HG03135 (cell line): Measurements from ENCODE around the gene NXNL2.

Experiments
- ATAC-seq: cut with Tn5 transposase; IDR thresholded peaks from one replicate; pipeline ENCODE4 v1.9.1; 2021; ENCODE audit warnings: mild to moderate bottlenecking, moderate library complexity; ENCODE audit not compliant: unreplicated experiment

NXNL2 gene

DNA sequence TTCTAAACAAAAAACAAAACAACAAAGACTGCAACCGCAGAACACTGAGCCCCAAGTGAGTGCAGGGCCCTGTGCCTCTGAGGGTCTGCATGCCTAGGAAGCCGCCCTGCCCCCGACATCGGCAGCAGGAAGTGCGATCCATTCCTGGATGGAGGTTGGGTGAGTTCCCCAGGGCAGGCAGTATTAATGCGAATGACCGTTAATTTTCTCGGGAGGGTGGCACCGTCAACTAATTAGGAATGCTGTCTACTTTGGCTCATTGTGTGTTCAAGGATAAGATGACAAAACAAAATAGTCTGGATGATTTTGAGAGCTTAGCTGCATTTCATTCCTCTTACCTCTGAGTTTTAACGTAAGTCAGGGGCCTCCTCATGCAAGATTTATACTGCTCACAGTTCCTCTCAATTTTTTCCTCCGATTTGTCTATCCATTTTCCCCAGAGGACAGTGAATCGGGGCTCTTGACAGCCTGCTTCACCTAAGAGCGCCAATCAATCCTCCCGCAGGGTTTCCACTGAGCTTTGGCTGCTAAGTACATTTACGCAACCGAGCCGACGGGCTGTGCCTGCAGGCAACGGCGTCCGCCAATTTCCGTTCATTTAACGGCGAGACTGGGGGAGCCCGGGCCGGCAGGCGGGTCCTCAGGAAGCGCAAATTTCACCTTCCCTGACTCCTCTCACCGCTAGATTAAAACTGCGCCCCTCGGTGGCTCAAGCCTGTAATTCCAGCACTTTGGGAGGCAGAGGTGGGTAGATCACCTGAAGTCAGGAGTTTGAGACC lies 2.9 kb upstream of the NXNL2 start:
- no peak for ATAC-seq

DNA sequence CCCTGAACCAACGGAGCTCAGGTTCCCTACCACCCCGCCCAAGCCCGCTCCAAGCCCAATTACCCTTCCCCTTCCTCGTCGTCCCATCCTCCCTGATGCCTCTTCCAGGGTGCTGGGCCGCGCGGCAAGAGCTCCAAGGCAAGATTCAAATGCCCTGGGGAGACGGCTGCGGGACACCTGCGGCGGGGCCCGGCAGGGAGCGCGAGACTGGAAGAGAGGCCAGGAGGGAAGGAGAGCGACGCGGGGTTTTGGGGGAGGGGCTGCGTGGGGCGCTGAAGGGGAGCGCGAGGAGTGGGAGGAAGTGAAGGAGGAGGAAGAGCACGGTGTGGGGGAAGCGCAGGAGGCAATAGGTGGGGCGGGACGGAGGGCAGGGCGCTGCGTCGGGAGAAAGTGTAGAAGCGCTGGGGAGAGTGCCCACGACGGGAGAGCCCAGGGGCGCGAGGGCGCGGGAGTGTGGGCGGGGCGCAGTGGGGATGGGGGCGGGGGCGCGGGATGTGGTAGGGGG lies 975 bp upstream of the NXNL2 start:
- ATAC-seq: no peak

DNA sequence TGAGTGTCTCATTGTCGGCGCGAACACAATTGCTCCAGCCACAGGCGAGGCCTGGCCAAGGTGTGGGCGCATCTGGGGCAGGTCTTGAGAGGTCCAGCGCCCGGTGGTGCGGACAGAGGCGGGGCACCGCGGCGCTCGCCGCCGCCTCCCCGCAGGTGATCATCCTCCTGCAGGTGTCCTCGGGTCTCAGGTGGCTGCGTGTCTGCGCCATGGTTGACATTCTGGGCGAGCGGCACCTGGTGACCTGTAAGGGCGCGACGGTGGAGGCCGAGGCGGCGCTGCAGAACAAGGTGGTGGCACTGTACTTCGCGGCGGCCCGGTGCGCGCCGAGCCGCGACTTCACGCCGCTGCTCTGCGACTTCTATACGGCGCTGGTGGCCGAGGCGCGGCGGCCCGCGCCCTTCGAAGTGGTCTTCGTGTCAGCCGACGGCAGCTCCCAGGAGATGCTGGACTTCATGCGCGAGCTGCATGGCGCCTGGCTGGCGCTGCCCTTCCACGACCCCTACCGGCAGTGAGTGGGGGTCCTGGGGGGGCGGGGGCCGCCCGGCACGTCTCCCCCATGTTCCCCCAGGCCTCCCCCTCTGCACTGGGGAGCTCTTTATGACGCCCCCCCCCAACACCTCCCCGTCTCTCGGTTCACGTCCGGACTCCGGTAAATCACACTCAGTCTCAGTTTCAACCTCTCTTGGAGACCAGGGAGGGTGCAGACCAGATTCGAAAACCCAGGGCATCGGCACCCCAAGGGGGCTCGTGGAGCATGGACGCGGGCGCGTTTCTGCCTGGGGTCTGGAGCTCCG lies 446 bp downstream of the NXNL2 start:
- ATAC-seq: no peak

DNA sequence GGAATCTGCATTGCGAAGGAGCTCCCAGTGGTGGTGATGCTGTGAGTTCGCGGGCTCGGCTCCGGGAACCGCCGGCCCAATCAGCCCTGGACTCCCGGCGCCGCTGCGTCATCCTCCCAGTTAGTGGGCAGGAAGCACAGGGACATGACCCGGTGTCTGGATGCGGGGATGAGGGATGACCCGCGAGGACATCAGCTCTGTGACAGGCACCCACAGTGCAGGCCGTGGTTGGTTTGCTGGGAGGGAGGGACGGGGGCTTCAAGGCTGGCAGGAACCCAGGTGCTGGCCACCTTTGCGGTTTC lies 996 bp downstream of the NXNL2 start:
- no peak for ATAC-seq

DNA sequence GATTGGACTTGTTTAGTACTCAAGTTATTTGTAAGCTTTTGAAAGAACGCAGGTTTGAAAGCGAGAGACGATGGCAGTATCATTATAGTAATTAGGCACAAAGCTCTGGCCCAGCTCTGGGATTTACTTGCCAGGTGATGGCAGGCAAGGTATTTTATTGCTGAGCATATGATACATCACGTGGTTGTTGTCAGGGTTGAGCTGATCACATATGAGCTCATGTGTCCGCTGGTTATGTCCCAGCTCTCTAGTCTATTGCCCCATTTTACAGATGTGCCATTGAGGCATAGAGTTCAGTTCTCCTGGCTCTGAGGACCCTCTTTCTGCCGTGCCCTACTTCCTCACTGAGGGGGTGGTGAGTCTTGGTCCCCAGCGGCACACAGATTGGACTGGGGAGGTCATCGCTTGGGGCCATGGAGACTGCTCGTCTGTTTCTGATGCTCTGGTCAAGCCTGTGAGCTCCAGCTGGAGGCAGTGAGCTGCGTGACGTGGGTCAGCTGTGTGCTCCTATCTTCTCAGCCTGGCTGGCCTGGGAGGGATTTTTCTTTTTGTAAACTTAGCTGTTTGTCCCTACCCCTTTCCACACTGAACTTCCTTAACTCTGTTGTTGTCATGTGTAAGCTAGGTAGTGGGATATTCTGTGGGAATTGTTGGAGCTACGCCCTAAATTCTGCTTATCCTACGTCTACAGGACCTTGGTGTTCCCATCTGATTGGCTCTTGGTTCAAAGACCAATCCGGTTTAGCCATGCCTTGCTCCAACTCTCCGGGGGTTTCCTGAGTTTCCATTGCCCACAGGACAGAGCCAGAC lies 2.2 kb downstream of the NXNL2 start:
- ATAC-seq: no peak

DNA sequence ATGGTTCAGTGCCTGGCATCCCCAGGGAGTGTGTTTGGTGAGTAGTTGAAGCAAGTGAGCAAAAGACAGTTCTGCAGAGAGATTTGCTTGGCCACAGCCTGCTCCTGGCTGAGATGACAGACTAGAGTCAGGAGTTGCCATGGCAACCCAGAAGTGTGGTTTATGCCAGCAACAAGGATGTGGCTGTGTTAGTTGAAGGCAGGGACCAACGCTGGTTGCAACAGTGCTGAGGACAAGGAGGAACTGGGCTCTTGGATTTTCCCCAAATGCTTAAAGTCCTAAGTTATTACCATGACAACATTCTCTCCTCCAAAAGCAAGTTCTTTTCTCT lies 2.7 kb downstream of the NXNL2 start:
- no peak for ATAC-seq

DNA sequence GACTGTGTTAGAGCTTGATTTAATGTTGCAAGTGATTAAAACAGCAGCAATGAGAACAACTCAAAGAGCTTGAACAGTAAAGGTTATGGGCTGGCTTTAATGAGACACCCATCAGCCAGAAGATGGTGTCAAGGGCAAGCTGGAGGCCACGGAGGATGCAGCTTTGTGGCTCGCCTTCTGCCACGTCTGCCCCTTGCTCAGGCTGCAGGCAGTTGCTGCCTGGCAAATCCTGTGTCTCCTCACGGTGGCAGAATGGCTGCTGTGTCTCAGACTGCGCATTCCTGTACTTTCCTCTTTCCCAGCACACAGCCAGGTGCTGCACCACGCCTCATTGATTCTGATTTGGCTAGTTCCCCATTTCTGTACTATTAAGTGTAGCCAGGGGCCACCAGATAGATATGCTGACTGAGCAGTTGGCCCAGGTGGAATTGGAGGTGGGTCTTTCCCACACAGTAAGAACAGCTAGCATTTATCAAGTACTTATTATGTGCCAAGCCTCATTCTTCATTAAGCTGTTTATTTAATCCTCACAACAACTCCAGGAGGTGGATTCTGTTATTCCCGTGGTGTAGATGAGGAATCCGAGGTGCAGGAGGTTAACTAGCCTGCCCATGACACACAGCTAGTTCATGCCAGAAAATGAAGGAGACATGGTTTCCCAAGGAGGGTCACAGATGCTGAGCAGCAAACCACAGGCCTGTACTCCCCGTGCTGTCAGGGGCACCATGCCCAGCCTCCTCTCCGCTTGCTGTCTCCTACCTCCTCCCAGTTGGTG lies 3.5 kb downstream of the NXNL2 start:
- no peak for ATAC-seq

DNA sequence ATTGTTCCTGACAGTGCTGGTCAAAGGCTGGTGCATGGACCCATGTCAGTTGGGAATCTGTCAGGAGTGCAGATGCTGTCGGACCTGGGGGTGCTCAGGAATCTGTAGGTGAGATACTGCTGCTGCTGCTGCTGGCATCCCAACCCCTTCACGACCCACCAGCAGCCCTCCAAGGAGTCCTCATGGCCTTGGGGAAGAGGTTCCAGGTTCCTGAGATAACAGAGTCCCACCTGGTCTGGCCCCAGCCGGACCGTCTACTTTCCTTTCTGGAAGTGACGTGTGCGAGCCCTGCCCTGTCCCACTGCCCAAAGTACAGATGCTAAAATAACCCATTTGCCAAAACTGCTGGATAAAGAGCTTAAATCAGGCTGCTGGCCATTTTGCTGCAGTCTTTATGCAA lies 4.3 kb downstream of the NXNL2 start:
- no peak for ATAC-seq

DNA sequence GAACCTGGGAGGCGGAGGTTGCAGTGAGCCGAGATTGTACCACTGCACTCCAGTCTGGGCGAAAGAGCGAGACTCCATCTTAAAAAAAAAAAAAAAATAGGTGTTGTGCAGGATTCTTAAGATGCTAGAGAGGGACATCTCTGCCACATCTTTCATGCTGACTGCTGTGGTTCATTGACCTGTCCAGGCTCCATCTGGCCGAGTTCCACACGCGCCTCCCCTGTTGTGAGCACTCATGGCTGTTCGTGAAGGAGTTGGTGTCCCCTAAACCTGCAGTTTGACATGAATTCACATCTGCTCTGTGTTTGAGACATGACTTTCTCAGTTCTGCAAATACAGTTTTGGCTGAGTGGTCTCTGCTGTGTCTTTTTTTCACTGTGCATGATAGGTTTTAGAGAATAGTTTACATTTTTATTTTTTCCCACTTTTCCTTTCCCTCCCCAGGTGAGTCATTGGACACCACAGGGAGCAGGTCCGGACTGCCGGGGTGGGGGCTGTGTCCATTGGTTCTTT lies 5.3 kb downstream of the NXNL2 start:
- no peak for ATAC-seq

DNA sequence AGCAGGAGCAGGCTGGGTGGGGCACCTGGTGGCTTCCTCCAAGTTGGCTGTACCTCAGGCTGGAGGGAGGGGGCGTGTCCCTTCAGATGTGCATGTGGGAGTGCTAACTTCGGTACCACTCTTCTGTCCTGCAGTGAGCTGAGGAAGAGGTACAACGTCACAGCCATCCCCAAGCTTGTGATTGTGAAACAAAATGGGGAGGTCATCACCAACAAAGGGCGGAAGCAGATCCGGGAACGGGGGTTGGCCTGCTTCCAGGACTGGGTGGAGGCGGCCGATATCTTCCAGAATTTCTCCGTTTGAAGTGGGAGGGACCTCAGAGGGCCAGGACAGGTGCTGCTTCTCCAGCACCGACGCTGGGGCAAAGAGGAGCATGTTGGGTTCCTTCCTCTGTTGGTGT lies 9.3 kb downstream of the NXNL2 start:
- ATAC-seq: no peak

DNA sequence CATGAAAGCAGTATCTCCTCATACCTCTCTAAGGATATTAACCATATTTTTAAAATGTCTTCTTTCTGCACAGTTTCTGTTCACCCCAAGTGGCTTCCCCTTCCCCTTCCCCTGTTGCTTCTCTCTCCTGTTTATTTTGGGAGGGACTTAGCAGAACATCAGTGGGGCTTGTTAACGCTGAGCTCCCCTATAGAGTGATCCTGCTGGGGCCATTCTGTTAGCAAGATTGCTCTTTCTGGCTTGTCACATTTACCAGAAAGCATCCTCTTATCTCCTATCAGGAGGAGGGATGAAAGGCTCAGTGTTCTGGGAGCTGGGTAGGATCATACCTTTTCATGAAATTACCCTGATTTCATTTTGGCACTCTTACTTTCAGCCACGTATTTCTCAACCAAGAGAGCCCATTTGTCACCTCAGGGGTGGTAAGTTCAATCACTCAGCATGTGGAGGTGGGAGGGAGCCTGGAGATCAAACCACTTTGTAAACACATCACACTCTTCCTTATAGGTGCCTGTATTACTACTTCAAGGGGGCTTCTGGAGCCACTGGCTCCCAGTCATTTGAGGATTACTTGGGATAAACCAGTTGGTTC lies 16.7 kb downstream of the NXNL2 start:
- ATAC-seq: no peak

DNA sequence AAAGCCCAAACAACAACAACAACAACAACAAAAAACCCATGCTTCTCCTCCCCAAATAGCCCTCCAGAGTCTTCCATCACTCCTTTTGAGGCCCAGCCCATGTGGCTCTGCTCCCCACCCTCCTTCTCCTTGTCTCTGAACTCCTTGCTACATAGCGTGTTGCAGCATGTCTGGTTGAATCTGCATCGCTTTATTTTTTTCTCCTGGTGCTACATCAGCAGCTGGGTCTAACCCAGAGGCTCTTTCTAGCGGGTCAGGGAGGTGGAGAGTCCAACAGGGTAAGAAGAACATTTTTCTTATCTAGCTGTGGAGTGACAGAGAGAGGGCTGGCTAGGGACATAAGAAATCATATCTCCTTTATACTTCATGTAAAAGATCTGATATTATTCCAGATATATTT lies 18.4 kb downstream of the NXNL2 start:
- ATAC-seq: no peak

DNA sequence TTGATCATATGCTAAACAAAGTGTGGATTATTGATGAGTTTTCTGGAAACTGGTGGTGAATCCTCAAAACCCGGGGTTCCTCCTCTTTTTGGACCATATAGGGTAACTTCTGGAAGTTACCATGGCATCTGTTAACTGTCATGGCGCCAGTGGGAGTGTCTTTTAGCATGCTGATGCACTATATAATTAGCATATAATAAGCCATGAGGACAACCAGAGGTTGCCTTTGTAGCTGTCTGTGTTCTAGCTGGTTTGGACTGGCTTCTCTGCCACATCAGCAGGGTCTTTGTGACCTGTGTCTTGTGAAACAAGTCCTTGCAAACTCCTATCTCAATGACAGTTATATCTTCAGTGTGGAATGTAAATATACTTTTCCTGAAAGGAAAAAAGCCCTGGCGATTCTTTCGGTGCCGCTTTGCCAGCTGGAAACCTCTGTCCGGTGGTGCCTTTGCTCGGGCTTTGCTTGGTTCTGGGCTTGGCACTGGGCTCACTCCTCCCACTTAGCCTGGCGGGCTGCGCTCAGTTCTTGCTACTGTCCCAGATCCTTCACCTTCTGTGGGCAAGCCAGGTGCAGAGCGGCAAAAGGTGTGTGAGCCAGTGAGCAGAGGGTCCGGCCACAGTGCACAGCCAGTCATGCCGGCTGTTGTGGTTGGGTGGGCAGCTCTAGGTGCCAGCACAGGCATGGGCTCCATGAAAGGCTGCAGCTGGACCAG lies 20.4 kb downstream of the NXNL2 start:
- no peak for ATAC-seq

DNA sequence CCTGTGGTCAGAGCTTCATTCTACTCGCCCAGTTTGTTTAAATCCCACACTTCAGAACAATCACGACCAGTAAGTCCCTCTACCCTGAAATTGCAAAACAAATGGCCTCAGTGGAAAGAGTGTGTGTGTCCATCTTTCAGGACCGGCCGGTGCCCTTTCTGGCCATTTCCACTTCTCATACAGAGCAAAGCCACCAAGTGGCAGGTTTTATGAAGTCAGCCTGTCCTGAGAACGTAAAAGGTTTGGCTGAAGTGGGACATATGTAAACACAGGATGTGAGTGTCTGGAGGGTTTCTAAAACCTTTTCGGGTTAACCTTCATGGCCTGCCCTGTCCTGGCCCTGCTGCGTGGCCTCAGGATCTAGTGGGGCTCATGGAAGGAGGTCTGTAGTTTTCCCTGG lies 24.7 kb downstream of the NXNL2 start:
- no peak for ATAC-seq

DNA sequence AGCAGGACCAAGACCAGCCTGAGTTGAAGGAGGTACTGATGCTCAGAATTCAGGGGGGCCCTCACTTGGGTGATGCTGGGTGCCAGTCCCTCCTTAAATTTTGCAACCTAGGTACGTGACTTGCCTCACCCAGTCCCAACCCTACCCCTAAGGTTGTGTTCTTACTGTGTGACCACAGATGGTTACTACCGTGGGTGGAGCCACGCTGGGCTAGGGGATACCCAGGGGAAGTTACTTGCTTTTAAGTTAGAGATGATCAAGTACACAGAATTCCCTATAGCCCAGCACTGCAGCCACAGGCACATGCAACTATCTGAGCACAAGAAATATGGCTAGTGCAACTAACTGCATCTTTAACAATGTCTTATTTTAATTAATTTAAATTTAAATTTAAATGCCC lies 32.9 kb downstream of the NXNL2 start:
- ATAC-seq: no peak

DNA sequence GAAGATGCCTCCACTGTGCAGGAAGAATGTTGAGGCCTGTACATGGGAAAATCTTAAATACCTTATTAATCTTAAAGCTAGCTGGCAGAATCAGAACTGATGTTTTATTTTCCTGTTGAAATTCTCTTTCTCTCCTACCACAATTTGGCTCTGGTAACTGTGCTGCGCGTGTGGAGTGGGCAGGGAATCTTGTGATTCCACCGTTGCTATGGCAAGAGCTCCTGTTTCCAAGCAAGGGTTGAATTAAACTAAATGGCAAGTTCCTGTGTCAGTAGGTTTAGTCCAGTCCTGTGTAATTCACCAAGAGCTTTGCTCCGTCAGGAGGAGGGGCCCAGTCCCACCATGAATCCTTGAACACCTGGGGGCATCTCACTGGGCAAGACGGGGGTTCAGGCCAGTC lies 36.4 kb downstream of the NXNL2 start:
- no peak for ATAC-seq

DNA sequence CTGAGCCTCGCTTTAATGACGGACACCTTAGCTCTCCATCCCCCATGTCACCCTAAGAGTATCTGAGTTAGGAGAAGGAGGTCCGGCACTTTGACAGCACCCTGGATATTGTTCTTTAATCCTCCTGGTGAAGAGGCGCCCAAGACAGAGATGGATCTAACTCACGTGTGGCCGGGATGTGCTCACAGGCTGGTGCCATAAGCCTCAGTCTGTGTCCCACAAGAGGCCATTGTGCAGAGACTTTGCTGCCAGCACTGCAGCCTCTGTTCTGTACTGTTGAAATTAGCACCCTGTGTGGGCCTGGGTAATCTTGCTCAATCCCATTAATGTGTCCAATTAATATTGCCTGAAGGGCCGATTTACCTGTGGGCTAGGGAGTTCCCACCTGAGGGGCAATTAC lies 37.7 kb downstream of the NXNL2 start:
- no peak for ATAC-seq

DNA sequence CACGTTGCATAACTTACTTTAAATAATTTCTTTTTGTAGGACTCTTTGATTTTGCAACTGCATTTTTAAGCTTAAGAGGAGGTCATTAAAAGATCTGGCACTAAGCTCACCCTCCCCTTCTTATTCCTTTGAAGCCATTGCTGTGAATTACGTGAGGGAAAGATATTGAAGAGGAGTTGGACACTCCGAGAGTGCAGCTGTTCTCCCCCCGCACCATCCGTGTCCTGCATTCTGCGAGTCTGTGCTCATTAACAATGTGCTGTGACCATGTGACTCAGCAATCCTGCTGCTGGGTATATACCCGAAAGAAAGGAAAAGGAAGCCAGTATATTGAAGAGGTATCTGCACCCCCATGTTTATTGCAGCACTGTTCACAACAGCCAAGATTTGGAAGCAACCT lies 40.0 kb downstream of the NXNL2 start:
- no peak for ATAC-seq

DNA sequence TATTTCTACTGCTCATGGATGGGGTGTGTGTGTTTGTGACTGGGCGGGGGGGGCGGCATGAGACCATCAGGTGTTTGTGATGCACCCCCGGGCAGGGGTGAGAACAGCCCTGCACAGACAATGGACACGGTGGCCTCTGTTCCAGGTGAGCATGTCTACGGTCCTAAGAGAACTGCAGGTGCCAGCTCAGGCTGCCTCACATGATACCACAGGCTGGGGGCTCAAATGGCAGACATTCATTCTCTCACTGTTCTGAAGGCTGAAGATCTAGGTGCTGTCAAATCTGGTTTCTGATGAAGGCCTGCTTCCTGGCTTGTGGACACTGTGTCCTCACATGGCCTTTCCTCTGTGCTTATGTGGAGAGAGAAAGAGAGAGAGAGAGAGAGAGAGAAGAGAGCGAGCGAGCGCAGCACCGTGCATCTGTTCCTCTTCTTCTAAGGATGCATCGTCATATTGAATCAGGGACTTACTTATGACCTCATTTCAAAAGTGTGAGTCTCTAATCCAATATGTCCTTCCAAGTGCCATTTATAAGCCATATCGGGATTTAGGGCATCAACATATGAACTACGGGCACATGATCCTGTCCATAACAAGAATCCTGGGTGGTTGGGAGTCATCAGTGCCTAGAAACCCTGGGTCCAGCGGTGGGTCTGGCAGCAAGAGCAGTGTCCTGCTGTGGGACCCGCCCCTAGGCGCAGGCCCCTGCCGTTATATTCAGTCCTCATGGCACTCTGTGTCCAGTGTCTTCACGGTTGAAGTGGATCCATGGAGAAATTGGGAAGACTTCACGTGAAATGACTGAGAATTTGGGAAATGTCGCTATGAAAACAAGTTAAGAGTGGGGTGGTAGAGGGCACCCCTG lies 42.5 kb downstream of the NXNL2 start:
- ATAC-seq: no peak
